Measurements from ENCODE around the gene PELI3.

Gene PELI3, protein sequence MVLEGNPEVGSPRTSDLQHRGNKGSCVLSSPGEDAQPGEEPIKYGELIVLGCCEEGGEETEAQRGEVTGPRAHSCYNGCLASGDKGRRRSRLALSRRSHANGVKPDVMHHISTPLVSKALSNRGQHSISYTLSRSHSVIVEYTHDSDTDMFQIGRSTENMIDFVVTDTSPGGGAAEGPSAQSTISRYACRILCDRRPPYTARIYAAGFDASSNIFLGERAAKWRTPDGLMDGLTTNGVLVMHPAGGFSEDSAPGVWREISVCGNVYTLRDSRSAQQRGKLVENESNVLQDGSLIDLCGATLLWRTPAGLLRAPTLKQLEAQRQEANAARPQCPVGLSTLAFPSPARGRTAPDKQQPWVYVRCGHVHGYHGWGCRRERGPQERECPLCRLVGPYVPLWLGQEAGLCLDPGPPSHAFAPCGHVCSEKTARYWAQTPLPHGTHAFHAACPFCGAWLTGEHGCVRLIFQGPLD

DNA sequence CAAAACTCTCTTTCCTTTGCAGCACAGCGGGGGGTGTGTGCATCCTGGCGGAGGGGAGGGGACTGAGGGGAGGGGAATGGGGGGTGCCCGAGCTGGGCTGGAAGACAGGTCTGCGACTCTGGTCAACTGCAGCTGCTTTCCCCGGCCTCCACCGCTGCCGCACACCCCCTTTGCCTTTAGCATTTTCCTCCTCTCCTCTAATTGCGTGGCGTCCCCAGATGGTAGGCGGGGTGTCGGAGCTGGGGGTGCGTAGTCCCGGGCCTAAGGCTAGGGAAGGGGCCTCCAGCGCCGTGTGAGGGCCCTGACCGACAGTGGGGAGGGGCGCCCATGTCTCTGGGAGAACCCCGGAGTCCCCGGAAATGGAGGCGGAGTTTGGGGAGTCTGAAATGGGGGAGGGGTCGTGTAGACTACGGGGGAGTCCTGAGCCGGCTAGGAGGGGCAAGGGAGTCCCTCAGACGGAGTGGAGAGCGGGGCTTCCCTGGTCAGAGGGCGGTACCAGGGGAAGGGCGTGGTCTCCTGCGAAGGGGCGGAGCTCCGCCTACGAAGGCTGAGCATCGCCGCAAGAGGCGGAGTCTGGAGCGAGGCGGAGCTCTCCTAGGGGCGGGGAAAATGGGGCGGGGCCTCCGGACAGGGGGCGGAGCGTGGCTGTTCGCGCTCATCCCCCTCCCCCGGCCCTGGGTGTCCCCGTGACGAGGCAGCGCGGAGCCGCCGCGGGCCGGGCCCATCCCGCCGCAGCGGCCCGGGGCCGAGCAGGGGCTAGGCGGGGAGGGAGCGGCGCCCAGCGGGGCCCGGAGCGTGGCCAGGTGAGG is at the start of gene PELI3:
Gene PELI3, plus strand, starts transcription at position 681 of the 809 bp plus-strand sequence. CDS start 1,224 bp downstream, outside the sequence.
- no peak for TF ChIP-seq ZFX (IDR thresholded peaks at IDR 0.05; ENCODE audit: borderline replicate concordance)
- TF ChIP-seq, protein P1, sequence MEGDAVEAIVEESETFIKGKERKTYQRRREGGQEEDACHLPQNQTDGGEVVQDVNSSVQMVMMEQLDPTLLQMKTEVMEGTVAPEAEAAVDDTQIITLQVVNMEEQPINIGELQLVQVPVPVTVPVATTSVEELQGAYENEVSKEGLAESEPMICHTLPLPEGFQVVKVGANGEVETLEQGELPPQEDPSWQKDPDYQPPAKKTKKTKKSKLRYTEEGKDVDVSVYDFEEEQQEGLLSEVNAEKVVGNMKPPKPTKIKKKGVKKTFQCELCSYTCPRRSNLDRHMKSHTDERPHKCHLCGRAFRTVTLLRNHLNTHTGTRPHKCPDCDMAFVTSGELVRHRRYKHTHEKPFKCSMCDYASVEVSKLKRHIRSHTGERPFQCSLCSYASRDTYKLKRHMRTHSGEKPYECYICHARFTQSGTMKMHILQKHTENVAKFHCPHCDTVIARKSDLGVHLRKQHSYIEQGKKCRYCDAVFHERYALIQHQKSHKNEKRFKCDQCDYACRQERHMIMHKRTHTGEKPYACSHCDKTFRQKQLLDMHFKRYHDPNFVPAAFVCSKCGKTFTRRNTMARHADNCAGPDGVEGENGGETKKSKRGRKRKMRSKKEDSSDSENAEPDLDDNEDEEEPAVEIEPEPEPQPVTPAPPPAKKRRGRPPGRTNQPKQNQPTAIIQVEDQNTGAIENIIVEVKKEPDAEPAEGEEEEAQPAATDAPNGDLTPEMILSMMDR (IDR thresholded peaks at IDR 0.05) = no peak

DNA sequence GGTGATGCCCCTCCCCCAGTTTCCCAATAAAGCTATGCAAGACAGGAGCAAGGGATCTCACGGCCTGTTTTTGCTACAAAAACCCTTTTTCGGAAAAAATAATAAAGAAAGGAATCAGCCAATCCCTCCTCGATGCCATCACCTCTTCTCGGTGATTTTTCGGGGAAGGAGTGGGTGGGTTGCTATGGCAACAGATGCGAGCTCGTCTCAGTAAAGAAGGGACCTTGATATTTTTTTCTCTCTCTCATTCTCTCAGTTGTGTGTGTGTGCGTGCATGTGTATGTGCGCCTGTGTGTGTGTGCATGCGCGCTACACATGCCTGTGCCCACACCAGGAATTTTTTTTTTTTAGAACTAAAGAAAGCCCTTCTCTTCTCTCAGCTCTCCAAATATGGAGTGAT is 49.7 kb upstream of the PELI3 start:
- no peak overlapping the region for H3K27ac ChIP-seq
- TF ChIP-seq, protein P1 (IDR thresholded peaks at IDR 0.05) = no peak
- no peak for TF ChIP-seq ZFX (IDR thresholded peaks at IDR 0.05; ENCODE audit: borderline replicate concordance)

More for the DNA sequence above, at the start of gene PELI3:
- peak within 1 kb of the TSS; percentile 65 for H3K27ac ChIP-seq

DNA sequence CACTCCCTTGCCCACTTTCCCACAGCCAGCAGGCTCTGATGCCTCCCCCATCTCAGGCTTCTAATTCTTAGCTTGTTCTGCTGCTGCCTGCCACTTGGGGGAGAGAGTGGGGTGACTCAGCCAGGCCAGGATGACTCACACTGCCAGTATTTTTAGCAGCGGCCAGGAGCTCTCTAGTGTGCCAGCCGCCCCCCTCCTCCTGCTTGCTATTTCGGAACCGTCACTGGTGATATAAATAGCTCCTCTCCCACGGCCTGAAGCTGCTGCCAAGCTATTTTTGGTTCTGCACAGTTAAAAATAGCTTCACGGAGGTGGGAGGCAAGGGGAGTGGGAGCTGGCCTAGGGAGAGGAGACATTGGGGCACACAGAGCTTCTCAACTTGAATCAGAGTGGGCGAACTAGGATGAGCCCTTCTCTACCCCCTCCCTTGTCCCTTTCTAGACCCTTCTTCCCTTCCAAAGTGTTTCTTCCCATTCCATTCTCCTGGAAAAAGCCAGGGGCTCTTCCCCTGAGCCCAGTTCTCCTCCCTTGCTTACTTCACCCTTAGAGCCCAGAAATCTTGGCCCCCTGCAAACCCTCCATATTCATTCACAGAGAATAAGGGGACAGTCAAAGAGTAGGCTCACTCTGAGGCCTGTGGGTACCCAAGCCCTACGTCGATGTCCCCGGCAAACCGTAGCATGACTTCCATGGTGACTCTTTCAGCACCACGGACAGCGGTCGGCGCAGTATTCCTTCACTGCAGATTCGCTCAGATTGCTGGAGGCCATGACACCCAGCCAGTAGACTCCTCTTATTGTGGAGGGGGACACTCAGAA is 48.3 kb upstream of the PELI3 start:
- no peak overlapping the region for H3K27ac ChIP-seq
- TF ChIP-seq, protein P1 (IDR thresholded peaks at IDR 0.05) = no peak
- no peak for TF ChIP-seq ZFX (IDR thresholded peaks at IDR 0.05; ENCODE audit: borderline replicate concordance)

GRCh38 chr11:66418986-66419308 is 47.8 kb upstream of the PELI3 start:
- TF ChIP-seq, protein P1 (IDR thresholded peaks at IDR 0.05) = no peak
- no peak for TF ChIP-seq ZFX (IDR thresholded peaks at IDR 0.05; ENCODE audit: borderline replicate concordance)
- no peak overlapping the region for H3K27ac ChIP-seq

DNA sequence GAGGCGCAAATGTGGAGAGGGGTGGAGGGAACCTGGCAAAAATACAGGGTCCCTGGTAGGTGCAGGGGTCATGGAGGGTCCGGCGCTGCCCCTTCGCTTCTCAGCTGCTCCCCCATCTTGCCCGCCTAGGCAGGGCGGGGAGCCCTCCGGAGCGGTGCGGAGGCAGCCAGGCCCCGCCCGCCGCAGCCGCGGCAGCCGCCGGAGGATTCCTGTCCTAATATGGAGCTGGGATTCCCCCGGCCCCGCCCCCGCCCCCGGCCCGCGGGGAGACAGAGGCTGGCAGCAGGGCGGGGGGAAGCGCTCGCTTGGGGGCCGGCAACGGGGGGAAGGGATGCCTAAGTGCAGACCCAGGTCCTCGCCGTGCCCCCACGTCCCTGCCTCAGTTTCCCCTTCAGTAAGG is 46.9 kb upstream of the PELI3 start:
- no peak overlapping the region for H3K27ac ChIP-seq
- no peak for TF ChIP-seq ZFX (IDR thresholded peaks at IDR 0.05; ENCODE audit: borderline replicate concordance)
- TF ChIP-seq, protein P1 (IDR thresholded peaks at IDR 0.05) = no peak

DNA sequence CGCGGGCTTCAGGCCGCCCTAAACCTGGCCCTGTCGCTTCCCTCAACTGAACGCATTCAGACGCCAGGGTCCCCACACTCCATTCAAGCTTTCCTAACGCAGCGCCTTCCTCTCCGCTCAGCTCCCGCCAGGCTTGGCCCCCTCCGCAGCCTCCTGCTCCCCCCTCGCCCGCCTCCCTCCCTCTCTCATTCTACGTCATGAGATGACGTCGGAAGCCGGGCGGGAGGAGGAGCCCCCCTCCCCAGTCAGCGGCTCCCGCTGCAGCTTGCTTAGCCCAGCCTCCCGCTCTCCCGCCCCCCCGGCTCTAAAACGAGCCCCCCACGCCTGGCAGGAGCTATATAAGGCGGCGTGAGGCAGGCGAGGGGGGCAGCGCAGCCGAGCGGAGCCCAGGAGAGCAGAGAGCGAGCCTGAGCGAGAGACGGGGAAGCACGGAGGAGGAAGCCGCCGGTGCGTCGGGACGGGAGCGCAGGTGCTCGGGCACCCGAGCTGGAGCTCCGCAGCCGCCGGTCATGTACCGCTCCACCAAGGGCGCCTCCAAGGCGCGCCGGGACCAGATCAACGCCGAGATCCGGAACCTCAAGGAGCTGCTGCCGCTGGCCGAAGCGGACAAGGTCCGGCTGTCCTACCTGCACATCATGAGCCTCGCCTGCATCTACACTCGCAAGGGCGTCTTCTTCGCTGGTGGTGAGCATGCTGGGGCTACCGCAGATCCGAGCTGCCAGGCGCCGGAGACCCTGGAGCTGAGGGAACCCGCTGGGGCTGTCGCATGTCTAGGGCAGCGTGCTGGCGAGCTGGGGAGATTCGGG is 45.8 kb upstream of the PELI3 start, which contains the start of gene NPAS4:
Gene NPAS4, plus strand, starts transcription at position 365 of the 806 bp plus-strand sequence. Its CDS starts 145 bp downstream, at position 510.
- no peak for TF ChIP-seq ZFX (IDR thresholded peaks at IDR 0.05; ENCODE audit: borderline replicate concordance)
- TF ChIP-seq, protein P1 (IDR thresholded peaks at IDR 0.05) = no peak
- H3K27ac ChIP-seq = no peak within 1 kb of the TSS
